GM12891 (cell line): ENCODE data around the gene GTPBP6.
A peak's percentile ranks its signal among the peaks of the same experiment; 100 is the strongest.

Source experiments
- DNase-seq: peaks from one replicate; pipeline ENCODE4 v3.0.0; 2011; ENCODE audit warnings: low spot score; ENCODE audit not compliant: insufficient read length
- FAIRE-seq: peaks from 2 replicates; lab custom pipeline; 2011; peaks lifted over from hg19 to GRCh38; lab: Jason Lieb, UNC
- PAX5 ChIP-seq: IDR thresholded peaks from 2 replicates; pipeline ENCODE4 v1.6.1; 2011; ENCODE audit warnings: low read length, moderate library complexity, mild to moderate bottlenecking; ENCODE audit not compliant: insufficient read depth, severe bottlenecking
- POLR2A ChIP-seq: IDR thresholded peaks from 2 replicates; pipeline ENCODE4 v1.6.1; 2011; ENCODE audit warnings: low read depth, low read length, control low read depth
- POLR2AphosphoS5 ChIP-seq: IDR thresholded peaks from 2 replicates; pipeline ENCODE4 v1.6.1; 2011; ENCODE audit warnings: low read depth, low read length, control low read depth
- POU2F2 ChIP-seq: IDR thresholded peaks from 2 replicates; pipeline ENCODE4 v1.6.1; 2011; ENCODE audit warnings: low read depth, mild to moderate bottlenecking, control low read depth, low read length, moderate library complexity
- SPI1 ChIP-seq: IDR thresholded peaks from 2 replicates; pipeline ENCODE4 v1.6.1; 2011; ENCODE audit warnings: low read depth, low read length, control low read depth
- TAF1 ChIP-seq: IDR thresholded peaks from 2 replicates; pipeline ENCODE4 v1.6.1; 2011; ENCODE audit warnings: low read depth, low read length, control low read depth

GTPBP6 gene

DNA sequence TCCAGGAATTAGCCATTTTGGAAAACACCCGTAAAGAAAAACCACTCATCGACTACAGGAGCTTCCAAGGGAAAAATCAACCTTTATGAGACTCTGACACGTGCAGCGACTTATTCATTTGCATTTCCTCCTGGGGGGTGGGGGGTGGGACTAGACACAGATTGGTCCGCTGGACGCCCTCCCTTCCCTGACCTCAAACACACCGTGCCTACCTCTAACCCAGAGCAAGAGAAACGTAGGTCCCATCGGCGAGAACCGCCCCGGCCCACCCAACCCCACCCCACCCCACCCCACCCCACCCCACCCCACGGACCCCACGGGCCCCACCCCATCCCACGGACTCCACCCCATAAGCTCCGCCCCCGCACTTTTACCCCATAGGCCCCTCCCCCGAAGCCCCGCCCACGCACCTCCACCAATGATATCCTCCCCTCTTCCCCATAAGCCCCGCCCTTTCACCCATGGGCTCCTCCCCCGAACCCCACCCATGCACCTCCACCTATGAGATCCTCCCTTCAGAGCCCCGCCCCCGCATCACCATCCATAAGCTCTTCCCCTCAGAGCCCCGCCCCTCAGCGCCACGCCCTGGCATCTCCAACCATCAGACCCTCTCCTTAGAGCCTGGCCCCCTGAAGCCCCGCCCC is 1.1 kb downstream of the GTPBP6 start:
- peak; percentile 85 for DNase-seq
- no peak for TF ChIP-seq TAF1
- TF ChIP-seq SPI1: 0 out of 2 replicates have a peak, but pooled peaks have one; percentile 0
- no peak for FAIRE-seq

DNA sequence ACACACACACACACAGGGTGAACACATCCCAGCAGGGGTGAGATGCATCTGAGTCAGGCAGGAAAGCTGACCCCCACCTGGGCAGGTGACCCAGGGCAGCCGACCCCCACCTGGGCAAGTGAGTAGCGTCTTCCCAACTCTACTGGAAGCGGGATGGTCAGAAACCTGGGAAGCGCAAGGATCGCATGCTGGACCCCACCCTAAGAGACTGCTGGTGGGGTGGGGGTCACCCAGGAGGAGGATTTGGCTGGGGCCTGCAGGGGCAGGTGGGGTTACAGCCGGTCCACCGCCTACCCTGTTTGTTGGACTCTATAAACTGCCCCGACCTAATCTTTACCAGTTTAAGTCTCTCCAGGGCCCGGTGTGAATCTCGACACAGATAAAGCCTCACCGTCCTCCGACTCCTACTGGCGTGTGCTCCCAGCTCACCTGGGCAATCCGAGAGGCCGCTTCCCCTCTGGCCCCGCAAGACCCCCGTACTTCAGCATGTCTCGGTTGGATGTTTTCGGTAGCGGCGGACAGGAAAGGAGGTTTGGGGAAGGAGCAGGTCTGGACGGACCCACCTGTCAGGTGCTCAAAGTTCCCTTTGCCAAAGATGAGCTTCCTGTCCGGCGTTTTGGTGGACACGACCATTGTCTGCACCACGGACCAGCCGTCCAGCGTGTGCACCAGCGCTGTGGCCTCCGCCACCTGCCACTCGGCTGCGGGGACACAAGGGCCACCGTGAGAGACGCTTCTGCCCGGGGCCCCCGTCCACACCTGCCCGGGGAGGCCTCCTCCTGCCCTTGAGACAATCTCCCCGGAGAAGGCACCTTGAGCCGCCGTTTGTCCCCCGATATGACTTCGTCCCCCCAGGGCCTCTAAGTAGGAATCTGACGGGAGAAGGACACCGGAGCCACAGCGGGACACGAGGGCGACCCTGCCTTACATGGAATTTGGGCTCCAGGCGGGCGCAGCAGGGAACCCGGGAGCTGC is 2.0 kb downstream of the GTPBP6 start:
- FAIRE-seq (no peak), DNase-seq (no peak)
- no peak for TF ChIP-seq POLR2AphosphoS5
- TF ChIP-seq TAF1: no peak
- no peak for TF ChIP-seq PAX5
- no peak for TF ChIP-seq SPI1
- TF ChIP-seq POLR2A: no peak
- no peak for TF ChIP-seq POU2F2

DNA sequence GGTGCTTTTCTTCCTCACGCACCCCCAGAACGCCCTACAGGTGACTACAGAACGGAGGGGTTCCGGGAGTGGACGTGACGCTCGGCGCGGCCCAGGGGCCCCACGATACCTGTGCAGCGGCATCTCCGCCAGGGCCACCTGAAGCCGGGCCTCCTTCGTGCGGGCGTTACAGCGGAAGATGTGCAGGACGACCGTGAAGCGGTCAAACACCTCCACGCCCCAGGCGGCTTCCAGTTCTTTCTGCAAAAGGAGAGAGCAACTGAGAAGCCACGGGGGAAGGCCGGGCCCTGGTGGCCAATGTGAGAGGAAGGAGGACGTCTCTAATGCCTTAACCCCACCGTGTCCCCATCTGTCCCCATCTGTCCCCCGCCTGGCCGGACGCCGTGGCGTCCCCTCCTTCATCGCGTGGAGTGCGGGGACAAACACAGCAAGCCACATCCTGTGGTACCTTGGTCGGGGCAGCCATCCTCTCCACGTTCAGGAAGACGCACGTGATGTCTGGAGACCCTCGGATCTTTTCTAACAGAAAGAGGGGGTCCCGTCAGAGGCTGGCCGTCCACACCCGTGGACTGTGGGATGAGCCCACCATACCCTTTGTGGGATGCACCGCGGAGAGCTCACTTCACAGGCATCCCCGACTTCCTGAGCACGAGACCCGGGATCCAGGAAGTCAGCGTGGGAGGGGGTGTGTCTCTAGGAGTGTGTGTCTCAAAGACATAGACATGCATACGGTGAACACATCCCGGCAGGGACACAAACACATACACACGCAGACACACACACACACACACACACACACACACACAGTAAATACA is 3.6 kb downstream of the GTPBP6 start:
- FAIRE-seq (no peak), DNase-seq (no peak)
- TF ChIP-seq POLR2AphosphoS5: no peak
- no peak for TF ChIP-seq POLR2A
- TF ChIP-seq POU2F2: no peak
- TF ChIP-seq SPI1: no peak
- no peak for TF ChIP-seq PAX5
- no peak for TF ChIP-seq TAF1

DNA sequence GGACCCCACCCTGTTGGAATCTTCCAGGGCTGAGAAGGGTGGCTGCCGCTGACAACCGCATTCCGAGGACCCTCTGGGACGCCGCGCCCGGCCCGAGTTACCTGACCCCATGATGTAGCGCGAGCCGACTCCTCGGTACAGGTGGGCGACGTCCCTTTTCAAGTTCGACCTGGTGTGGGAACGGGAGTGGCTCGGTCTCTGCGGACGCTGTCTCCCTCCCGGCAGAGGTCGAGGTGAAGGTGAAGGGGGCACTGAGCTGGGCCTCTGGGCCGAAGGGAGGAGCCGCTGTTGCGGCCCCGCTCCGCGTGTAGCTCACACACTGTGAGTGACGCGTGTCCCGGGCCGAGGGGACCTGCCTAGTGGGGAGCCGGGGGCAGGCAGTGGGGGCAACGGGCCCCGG is 4.5 kb downstream of the GTPBP6 start:
- DNase-seq: no peak
- no peak for FAIRE-seq
- TF ChIP-seq POLR2AphosphoS5 (no peak), POU2F2 (no peak), TAF1 (no peak), POLR2A (no peak), SPI1 (no peak), PAX5 (no peak)

DNA sequence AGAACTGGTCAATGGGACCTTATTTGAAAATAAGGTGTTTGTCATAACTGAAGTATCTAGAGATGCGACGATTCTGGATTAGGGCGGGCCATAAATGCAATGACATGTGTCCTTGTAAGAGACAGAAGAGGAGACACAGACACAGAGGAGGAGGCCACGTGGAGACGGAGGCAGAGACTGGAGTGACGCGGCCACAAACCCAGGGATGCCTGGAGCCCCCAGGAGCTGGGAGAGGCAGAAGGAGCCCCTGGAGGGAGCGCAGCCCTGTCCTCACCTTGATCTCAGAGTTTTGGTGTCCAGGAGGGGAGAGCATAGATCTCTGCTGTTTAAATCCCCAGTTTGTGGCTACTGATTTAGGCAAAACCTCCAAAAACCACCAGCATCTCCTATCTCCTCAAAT is 5.0 kb downstream of the GTPBP6 start:
- no peak for FAIRE-seq
- TF ChIP-seq SPI1 (no peak), POLR2AphosphoS5 (no peak), TAF1 (no peak), POU2F2 (no peak), PAX5 (no peak), POLR2A (no peak)

DNA sequence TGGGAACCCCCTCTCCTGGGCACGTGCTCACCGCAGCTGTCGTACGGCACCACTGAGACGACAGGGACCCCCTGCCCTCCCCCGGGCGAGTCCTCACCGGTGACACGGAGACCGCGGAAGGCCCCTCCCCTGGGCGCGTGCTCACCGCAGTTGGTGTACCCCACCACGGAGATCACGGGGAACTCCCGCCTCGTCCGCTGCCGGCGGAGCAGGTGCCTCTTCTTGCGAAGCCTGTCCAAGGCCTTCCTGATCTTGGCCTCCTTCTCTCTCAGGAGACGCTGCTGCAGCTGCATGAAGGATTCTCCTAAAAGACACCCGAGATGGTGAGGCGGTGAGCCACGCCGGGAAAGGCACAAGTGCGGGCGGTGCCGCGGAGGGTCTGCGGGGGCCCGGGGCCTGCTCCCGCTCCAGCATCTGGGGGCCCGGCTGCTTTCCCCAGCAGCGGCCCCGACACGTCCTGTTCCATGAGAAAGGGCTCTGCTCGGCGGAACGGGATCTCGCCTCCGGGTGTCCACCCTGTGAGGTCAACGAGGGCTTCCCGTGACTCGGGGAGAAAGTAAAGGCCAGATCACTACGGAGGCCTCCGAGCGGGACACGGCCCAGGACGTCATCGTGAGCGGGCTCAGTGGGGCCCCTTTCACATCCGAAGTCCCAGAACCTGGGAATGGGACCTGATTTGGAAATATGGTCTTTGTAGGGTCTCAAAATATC is 5.8 kb downstream of the GTPBP6 start:
- DNase-seq: no peak
- no peak for FAIRE-seq
- TF ChIP-seq POLR2AphosphoS5 (no peak), POLR2A (no peak), PAX5 (no peak), SPI1 (no peak), TAF1 (no peak), POU2F2 (no peak)

More for the DNA sequence above, 5.0 kb downstream of the GTPBP6 start:
- DNase-seq: no peak

DNA sequence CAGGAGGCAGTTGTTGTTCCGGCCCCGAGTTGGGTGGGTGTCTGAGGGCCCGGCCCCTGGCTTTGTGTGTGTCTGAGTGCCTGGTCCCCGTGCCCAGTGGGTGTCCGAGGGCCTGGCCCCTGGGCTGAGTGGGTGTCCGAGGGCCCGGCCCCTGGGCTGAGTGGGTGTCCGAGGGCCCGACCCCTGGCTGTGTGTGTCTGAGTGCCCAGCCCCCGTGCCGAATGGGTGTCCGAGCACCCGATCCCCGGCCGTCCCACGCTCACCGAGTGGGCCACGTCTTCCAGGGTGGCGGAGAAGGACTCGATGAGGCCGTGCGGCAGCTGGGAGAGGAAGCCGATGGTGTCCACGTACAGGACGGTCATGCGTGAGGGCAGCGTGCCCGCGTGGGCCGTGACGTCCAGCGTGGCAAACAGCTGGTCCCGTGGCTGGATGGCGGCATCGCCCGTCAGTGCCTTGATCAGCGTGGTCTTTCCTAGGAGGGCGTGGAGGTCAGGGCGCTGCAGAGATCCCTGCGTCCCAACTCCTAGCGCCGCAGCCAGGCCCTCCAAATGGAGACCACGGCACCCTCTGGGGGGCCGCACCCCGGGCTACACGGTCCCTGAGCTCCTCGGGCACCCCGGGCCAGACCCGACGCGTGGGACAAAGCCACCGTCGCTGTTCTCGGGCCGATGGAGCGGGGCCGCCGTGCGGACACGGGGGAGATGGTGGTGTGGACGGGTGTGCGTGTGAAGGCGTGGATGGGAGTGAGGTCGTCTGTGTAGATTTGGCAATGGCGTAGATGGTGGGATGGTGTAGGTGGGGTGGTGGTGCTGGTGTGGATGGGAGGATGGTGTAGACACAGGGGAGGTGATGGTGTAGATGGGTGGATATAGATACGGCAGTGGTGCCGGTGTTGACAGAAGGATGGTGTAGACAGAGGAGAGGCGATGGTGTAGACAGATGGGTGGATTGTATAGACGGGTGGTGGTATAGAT is 7.2 kb downstream of the GTPBP6 start:
- FAIRE-seq: no peak
- DNase-seq: no peak

DNA sequence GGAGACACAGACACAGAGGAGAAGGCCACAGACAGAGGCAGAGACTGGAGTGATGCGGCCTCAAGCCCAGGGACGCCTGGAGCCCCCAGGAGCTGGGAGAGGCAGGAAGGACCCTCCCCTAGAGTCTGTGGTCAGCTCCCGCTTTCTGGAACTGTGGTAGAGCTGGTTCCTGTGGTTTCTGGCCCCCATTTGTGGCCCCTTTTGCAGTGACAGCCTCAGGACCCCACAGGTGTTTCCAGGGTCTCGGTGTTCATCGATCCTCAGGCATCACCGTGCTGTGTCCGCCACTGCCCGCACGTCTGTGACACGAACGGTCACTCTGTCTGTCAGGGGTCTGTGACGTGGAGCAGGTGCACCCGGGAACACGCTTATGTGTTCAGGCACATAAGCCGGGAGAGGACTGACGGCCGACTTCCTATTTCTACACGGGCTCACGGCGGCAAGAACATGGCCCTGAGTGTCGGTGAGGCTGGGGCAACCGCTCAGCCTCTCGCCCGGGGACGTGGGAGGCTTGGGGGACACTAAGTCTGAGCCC is 7.9 kb downstream of the GTPBP6 start:
- TF ChIP-seq POLR2AphosphoS5: no peak
- DNase-seq (no peak), FAIRE-seq (no peak)

More for the DNA sequence above, 7.2 kb downstream of the GTPBP6 start:
- no peak for TF ChIP-seq POLR2A
